Measurements from ENCODE around the gene LMAN1L.

DNA sequence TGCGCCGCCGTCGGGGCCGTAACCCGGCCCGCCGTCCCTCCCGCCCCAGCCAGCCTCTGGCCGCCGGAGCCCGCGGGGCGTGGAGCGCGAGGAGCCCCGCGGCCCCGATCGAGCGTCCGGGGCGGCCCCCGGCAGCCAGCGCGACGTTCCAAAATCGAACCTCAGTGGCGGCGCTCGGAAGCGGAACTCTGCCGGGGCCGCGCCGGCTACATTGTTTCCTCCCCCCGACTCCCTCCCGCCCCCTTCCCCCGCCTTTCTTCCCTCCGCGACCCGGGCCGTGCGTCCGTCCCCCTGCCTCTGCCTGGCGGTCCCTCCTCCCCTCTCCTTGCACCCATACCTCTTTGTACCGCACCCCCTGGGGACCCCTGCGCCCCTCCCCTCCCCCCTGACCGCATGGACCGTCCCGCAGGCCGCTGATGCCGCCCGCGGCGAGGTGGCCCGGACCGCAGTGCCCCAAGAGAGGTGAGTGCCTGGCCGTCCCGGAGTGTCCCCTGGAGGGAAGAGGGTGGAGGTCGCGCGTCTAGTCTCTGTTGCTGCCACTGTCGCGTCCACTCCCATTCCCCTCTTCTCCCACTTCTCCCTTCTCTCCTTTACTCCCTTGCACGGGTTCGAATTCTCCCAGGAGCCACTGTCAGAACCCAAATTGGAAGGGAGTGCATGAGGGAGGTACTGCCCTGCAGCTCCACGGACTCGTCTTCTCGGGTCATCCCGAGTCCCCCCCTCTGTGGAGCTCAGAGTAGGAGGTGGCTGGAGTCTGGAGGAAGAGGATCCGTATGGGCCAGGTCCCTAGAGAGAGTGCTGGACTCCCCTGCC lies 30.2 kb upstream of the LMAN1L start:
- TF ChIP-seq, protein P1, sequence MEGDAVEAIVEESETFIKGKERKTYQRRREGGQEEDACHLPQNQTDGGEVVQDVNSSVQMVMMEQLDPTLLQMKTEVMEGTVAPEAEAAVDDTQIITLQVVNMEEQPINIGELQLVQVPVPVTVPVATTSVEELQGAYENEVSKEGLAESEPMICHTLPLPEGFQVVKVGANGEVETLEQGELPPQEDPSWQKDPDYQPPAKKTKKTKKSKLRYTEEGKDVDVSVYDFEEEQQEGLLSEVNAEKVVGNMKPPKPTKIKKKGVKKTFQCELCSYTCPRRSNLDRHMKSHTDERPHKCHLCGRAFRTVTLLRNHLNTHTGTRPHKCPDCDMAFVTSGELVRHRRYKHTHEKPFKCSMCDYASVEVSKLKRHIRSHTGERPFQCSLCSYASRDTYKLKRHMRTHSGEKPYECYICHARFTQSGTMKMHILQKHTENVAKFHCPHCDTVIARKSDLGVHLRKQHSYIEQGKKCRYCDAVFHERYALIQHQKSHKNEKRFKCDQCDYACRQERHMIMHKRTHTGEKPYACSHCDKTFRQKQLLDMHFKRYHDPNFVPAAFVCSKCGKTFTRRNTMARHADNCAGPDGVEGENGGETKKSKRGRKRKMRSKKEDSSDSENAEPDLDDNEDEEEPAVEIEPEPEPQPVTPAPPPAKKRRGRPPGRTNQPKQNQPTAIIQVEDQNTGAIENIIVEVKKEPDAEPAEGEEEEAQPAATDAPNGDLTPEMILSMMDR (IDR thresholded peaks at IDR 0.05): no peak
- no peak for TF ChIP-seq POLR2A (IDR thresholded peaks at IDR 0.05)

Measured in thyroid gland (tissue), 4 donors.